Measurements from ENCODE around the gene NABP1. TPM values are rescaled to one million over a fixed set of nuclear protein-coding genes. Genes with fewer than 3 reads are reported as not detected.

NABP1 gene
- total and polyA plus RNA-seq, 3 experiments from 2014 or later: 13.9 to 48.2 (median 44.9) TPM

DNA sequence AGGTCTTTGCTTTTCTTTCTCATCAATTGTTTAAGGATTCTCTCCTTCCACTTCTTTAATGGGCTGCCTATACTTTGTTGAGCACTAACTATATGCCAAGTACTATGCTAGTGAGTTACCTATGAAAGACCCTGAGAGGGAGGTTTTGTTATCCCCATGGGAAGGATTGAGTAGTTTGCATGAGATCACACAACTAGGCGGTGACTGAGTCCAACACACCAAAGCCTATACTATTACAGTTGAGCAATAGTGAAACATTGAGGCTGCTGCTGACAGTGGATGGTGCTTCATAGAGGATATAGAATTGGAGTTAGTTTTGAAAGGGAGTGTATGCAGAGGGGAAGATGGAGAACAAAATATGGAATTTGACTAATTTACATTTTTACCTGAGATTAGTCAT is 15.8 kb downstream of the NABP1 start:
- H3K4me3 ChIP-seq (ENCODE audit: low read length): no peak overlapping the region
- POLR2A ChIA-PET: no interaction called here
- peaks cover 0 to 2% of the 10 kb centered on the region in 2 donors for H3K27me3 Mint-ChIP-seq
- no peaks in the 10 kb centered on the region for H3K36me3 ChIP-seq (ENCODE audit: insufficient read depth, low read length)
- no peak for DNase-seq
- H3K9me3 ChIP-seq (ENCODE audit: low read length): no peaks in the 10 kb centered on the region
- no peak overlapping the region for H3K4me3 Mint-ChIP-seq
- H3K27ac ChIP-seq (ENCODE audit: low read depth, low read length): no peak overlapping the region
- H3K9me3 Mint-ChIP-seq: no peaks in the 10 kb centered on the region
- H3K27ac Mint-ChIP-seq: no peak overlapping the region
- H3K27me3 ChIP-seq (ENCODE audit: insufficient read depth, low read length, poor library complexity, severe bottlenecking): no peaks in the 10 kb centered on the region
- H3K4me1 Mint-ChIP-seq: peaks cover 13 to 20% (median 14%) of the 10 kb centered on the region in 3 donors
- CTCF ChIA-PET: interaction anchor here (1.3 kb wide), 1 partner anchor 126 kb away, joined by 3 read pairs; no protein-coding TSS in a partner anchor
- H3K4me1 ChIP-seq (ENCODE audit: insufficient read depth, low read length): peaks cover 10% of the 10 kb centered on the region
- H3K36me3 Mint-ChIP-seq: peaks cover 0 to 31% (median 12%) of the 10 kb centered on the region in 3 donors

DNA sequence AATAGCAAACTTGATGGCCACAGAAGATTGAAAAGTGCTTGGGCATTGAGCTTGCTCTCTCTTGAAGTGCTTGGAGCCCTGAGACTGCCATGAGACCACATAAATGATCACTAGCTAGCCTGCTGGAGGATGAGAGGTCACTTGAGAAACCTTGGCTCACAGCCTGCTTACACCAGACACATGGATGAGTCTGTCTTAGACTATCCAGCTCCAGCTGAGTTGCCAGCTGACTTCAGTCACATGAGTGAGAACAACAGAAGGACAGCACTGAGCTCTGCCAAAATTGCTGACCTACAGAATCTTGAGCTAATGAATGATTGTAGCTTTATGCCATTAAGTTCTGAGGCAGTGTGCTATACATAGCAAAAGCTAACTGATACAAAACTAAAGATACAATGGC is 18.1 kb downstream of the NABP1 start:
- no peak overlapping the region for H3K27ac Mint-ChIP-seq
- CTCF ChIA-PET: interaction anchor here (1.3 to 1.6 kb wide), 3 partner anchors 127 to 466 kb away, joined by 3 to 4 read pairs (median 3); no protein-coding TSS in a partner anchor
- H3K4me1 Mint-ChIP-seq: peaks cover 6 to 11% (median 9%) of the 10 kb centered on the region in 3 donors
- H3K4me1 ChIP-seq (ENCODE audit: insufficient read depth, low read length): peaks cover 4% of the 10 kb centered on the region
- H3K27ac ChIP-seq (ENCODE audit: low read depth, low read length): no peak overlapping the region
- H3K4me3 ChIP-seq (ENCODE audit: low read length): no peak overlapping the region
- H3K27me3 Mint-ChIP-seq: peaks cover 0 to 2% of the 10 kb centered on the region in 2 donors
- no peaks in the 10 kb centered on the region for H3K9me3 ChIP-seq (ENCODE audit: low read length)
- H3K4me3 Mint-ChIP-seq: no peak overlapping the region
- H3K27me3 ChIP-seq (ENCODE audit: insufficient read depth, low read length, poor library complexity, severe bottlenecking): no peaks in the 10 kb centered on the region
- POLR2A ChIA-PET: interaction anchor here (0.5 to 0.6 kb wide), 2 partner anchors 75 to 1283 kb away, joined by 3 read pairs; no protein-coding TSS in a partner anchor
- no peak for DNase-seq
- peaks cover 0 to 32% (median 18%) of the 10 kb centered on the region in 3 donors for H3K36me3 Mint-ChIP-seq
- no peaks in the 10 kb centered on the region for H3K9me3 Mint-ChIP-seq
- H3K36me3 ChIP-seq (ENCODE audit: insufficient read depth, low read length): no peaks in the 10 kb centered on the region

DNA sequence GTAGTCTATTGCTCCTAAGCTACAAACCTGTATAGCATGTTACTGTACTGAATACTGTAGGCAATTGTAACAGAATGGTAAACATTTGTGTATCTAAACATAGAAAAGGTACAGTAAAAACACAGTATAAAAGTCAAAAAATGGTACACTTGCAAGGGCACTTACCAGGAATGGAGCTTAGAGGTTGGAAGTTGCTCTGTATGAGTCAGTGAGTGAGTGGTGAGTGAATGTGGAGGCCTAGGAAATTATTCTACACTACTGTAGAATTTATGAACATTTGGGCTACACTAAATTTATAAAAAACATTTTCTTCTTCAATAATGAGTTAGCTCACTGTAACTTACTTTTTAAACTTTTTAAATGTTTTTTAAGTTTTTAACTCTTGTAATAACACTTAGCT is 19.0 kb downstream of the NABP1 start:
- no peaks in the 10 kb centered on the region for H3K9me3 ChIP-seq (ENCODE audit: low read length)
- Mint-ChIP-seq H3K4me1 (peaks cover 0 to 5% (median 3%) of the 10 kb centered on the region in 3 donors), H3K27ac (no peak overlapping the region), H3K27me3 (peaks cover 0 to 2% of the 10 kb centered on the region in 2 donors), H3K4me3 (no peak overlapping the region), H3K36me3 (peaks cover 0 to 37% (median 20%) of the 10 kb centered on the region in 3 donors), H3K9me3 (no peaks in the 10 kb centered on the region)
- H3K4me3 ChIP-seq (ENCODE audit: low read length): no peak overlapping the region
- no peaks in the 10 kb centered on the region for H3K36me3 ChIP-seq (ENCODE audit: insufficient read depth, low read length)
- ChIA-PET CTCF (interaction anchor here (0.6 to 1.8 kb wide), 7 partner anchors 10 to 465 kb away, joined by 3 to 6 read pairs (median 4); no protein-coding TSS in a partner anchor), POLR2A (interaction anchor here (1.8 kb wide), 1 partner anchor 9 kb away, joined by 3 read pairs; no protein-coding TSS in a partner anchor)
- no peak overlapping the region for H3K27ac ChIP-seq (ENCODE audit: low read depth, low read length)
- DNase-seq: no peak
- no peaks in the 10 kb centered on the region for H3K27me3 ChIP-seq (ENCODE audit: insufficient read depth, low read length, poor library complexity, severe bottlenecking)
- no peaks in the 10 kb centered on the region for H3K4me1 ChIP-seq (ENCODE audit: insufficient read depth, low read length)

DNA sequence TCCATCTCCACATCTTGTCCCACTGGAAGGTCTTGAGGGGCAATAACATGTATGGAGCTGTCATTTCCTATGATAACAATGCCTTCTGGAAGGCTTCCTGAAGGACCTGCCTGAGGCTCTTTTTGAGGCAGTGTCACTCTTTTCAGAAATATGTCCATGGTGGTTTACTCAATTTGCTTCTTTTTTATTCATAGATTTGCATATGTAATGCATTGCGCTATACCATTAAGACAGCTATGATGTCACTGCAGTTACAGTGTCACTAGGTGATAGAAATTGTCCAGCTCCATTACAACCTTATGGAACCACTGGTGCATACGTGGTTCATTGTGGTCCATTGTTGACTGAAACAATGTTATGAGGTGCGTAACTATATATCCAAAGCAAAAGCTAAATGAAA is 19.9 kb downstream of the NABP1 start:
- H3K9me3 Mint-ChIP-seq: no peaks in the 10 kb centered on the region
- no peaks in the 10 kb centered on the region for H3K36me3 ChIP-seq (ENCODE audit: insufficient read depth, low read length)
- H3K27me3 ChIP-seq (ENCODE audit: insufficient read depth, low read length, poor library complexity, severe bottlenecking): no peaks in the 10 kb centered on the region
- peaks cover 0 to 5% (median 2%) of the 10 kb centered on the region in 3 donors for H3K4me1 Mint-ChIP-seq
- no peak overlapping the region for H3K4me3 ChIP-seq (ENCODE audit: low read length)
- ChIA-PET CTCF (interaction anchor here (1.6 to 1.8 kb wide), 3 partner anchors 131 to 464 kb away, joined by 5 to 6 read pairs (median 6); no protein-coding TSS in a partner anchor), POLR2A (interaction anchor here (1.8 kb wide), 1 partner anchor 10 kb away, joined by 3 read pairs; no protein-coding TSS in a partner anchor)
- no peaks in the 10 kb centered on the region for H3K4me1 ChIP-seq (ENCODE audit: insufficient read depth, low read length)
- H3K9me3 ChIP-seq (ENCODE audit: low read length): no peaks in the 10 kb centered on the region
- no peak overlapping the region for H3K27ac Mint-ChIP-seq
- no peak overlapping the region for H3K27ac ChIP-seq (ENCODE audit: low read depth, low read length)
- no peak for DNase-seq
- H3K36me3 Mint-ChIP-seq: peaks cover 0 to 41% (median 20%) of the 10 kb centered on the region in 3 donors
- H3K4me3 Mint-ChIP-seq: no peak overlapping the region
- H3K27me3 Mint-ChIP-seq: peaks cover 0 to 2% of the 10 kb centered on the region in 2 donors

DNA sequence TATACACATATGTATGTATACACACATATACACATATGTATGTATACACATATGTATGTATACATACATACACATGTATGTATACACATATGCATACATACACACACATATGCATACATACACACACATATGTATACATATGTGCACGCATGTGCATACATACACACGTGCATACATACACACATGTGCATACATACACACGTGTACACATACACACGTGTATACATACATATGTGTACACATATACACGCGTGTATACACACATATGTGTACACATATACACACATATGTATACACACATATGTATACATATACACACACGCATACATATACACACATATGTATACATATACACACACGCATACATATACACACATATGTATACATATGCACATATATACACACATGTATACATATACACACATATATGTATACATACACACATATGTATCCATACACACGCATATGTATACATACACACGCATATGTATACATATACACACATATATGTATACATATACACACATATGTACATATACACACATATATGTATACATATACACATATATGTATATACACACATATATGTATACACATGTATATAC is 21.5 kb downstream of the NABP1 start:
- no peak overlapping the region for H3K27ac Mint-ChIP-seq
- ChIA-PET CTCF (no interaction called here), POLR2A (no interaction called here)
- Histone ChIP-seq H3K9me3 (ENCODE audit: low read length) (no peaks in the 10 kb centered on the region), H3K4me3 (ENCODE audit: low read length) (no peak overlapping the region), H3K27ac (ENCODE audit: low read depth, low read length) (no peak overlapping the region), H3K27me3 (ENCODE audit: insufficient read depth, low read length, poor library complexity, severe bottlenecking) (no peaks in the 10 kb centered on the region), H3K36me3 (ENCODE audit: insufficient read depth, low read length) (no peaks in the 10 kb centered on the region), H3K4me1 (ENCODE audit: insufficient read depth, low read length) (no peaks in the 10 kb centered on the region)
- no peak for DNase-seq
- peaks cover 0 to 39% (median 16%) of the 10 kb centered on the region in 3 donors for H3K36me3 Mint-ChIP-seq
- H3K4me3 Mint-ChIP-seq: no peak overlapping the region
- peaks cover 0 to 2% (median 0%) of the 10 kb centered on the region in 3 donors for H3K4me1 Mint-ChIP-seq
- H3K9me3 Mint-ChIP-seq: no peaks in the 10 kb centered on the region
- H3K27me3 Mint-ChIP-seq: peaks cover 0 to 2% of the 10 kb centered on the region in 2 donors

DNA sequence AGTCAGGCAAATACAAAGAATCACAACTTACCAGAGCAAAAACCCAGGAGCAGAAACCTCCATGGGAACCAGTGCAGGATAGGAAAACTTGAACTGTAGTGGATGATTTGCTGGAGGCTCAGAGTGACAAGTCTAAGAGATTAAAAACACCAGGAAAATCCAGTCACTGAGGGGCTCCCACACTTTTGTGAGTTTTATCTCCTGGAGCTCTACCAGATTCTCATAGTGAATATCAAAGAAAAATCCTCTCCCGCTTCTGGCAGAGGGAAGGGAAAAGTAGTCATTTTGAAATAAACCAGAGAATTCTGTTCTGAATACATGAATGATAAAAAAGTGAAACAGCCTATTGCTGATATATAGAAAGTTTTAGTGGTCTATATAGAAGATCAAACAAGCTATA is 23.1 kb downstream of the NABP1 start:
- Histone ChIP-seq H3K36me3 (ENCODE audit: insufficient read depth, low read length) (no peaks in the 10 kb centered on the region), H3K27ac (ENCODE audit: low read depth, low read length) (no peak overlapping the region), H3K27me3 (ENCODE audit: insufficient read depth, low read length, poor library complexity, severe bottlenecking) (no peaks in the 10 kb centered on the region), H3K4me3 (ENCODE audit: low read length) (no peak overlapping the region), H3K9me3 (ENCODE audit: low read length) (no peaks in the 10 kb centered on the region), H3K4me1 (ENCODE audit: insufficient read depth, low read length) (no peaks in the 10 kb centered on the region)
- ChIA-PET CTCF (no interaction called here), POLR2A (no interaction called here)
- H3K4me1 Mint-ChIP-seq: no peaks in the 10 kb centered on the region
- DNase-seq: no peak
- no peak overlapping the region for H3K4me3 Mint-ChIP-seq
- peaks cover 0 to 40% (median 12%) of the 10 kb centered on the region in 3 donors for H3K36me3 Mint-ChIP-seq
- H3K27ac Mint-ChIP-seq: peak overlapping the region in 1 of 8 donors; percentile 77
- H3K9me3 Mint-ChIP-seq: no peaks in the 10 kb centered on the region
- H3K27me3 Mint-ChIP-seq: no peaks in the 10 kb centered on the region

DNA sequence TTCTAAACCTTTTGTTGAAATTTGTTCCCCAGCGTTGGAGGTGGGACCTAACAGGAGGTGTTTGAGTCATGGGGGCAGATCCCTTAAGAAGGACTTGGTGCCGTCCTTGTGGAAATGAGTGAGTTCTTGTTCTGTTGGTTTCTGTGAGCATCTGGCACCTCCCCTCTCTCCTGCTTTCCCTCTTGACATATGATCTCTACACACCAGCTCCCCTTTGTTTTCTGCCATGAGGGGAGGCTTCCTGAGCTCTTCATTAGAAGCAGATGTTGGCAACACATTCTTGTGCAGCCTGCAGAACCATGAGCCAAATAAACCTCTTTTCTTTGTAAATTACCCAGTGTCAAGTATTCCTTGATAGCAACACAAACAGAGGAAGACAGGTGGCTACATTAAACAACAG is 23.8 kb downstream of the NABP1 start:
- CTCF ChIA-PET: no interaction called here
- Histone ChIP-seq H3K27me3 (ENCODE audit: insufficient read depth, low read length, poor library complexity, severe bottlenecking) (no peaks in the 10 kb centered on the region), H3K36me3 (ENCODE audit: insufficient read depth, low read length) (no peaks in the 10 kb centered on the region), H3K27ac (ENCODE audit: low read depth, low read length) (no peak overlapping the region), H3K4me1 (ENCODE audit: insufficient read depth, low read length) (no peaks in the 10 kb centered on the region), H3K4me3 (ENCODE audit: low read length) (no peak overlapping the region), H3K9me3 (ENCODE audit: low read length) (no peaks in the 10 kb centered on the region)
- no peak for DNase-seq
- Mint-ChIP-seq H3K4me3 (no peak overlapping the region), H3K4me1 (no peaks in the 10 kb centered on the region), H3K9me3 (no peaks in the 10 kb centered on the region), H3K27ac (no peak overlapping the region), H3K36me3 (peaks cover 6 to 43% (median 16%) of the 10 kb centered on the region in 3 donors), H3K27me3 (no peaks in the 10 kb centered on the region)
- POLR2A ChIA-PET: interaction anchor here (0.6 kb wide), 1 partner anchor 10 kb away, joined by 3 read pairs; no protein-coding TSS in a partner anchor

DNA sequence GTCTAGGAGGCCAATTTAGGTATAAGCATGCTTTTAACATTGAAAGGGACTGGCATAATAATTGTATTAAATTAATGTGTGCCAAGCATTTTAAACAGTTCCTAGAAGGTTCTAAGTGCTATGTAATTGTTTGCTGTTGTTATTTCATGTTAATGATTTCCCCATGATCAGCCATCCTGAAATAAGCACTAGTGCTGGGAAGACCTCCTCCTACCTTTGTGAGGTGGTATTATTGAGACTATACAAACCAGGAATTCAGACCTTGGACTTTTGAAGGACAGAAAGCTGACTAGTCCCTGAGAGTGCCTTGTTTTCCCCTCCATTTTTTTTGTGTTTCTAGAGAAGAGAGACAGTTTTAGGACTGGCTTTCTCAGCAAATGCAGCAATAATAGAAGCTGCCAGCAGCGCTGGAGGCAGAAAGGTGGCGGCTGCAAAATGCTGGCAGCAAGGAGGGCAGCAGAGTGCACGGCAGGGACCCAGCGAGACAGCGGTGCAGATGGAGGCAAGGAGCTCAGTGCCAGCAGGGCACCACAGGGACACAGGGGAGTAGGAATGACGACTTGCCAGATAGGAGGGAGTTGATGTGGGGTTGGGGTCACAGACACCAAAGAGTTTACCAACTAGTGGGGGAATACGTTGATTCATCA is 25.3 kb downstream of the NABP1 start:
- Histone ChIP-seq H3K4me3 (ENCODE audit: low read length) (no peak overlapping the region), H3K27me3 (ENCODE audit: insufficient read depth, low read length, poor library complexity, severe bottlenecking) (no peaks in the 10 kb centered on the region), H3K27ac (ENCODE audit: low read depth, low read length) (no peak overlapping the region), H3K36me3 (ENCODE audit: insufficient read depth, low read length) (no peaks in the 10 kb centered on the region), H3K4me1 (ENCODE audit: insufficient read depth, low read length) (no peaks in the 10 kb centered on the region), H3K9me3 (ENCODE audit: low read length) (no peaks in the 10 kb centered on the region)
- POLR2A ChIA-PET: no interaction called here
- Mint-ChIP-seq H3K9me3 (no peaks in the 10 kb centered on the region), H3K4me3 (no peak overlapping the region), H3K27me3 (no peaks in the 10 kb centered on the region), H3K36me3 (peaks cover 6 to 37% (median 12%) of the 10 kb centered on the region in 3 donors), H3K4me1 (no peaks in the 10 kb centered on the region), H3K27ac (peak overlapping the region in 1 of 8 donors; percentile 71)
- CTCF ChIA-PET: no interaction called here
- no peak for DNase-seq
